GM12878 (cell line): ENCODE measurements around the gene HK1. TPM values are rescaled to one million over a fixed set of nuclear protein-coding genes. Genes with fewer than 3 reads are reported as not detected.

Experiments used
- ATF7 ChIP-seq: fragments of 450-650 bp; IDR thresholded peaks from 2 replicates; pipeline ENCODE4 v1.6.1; 2016; ENCODE audit warnings: low read depth, mild to moderate bottlenecking
- IKZF1 ChIP-seq: fragments of 450-650 bp; conservative IDR thresholded peaks from 2 replicates; pipeline ENCODE4 v1.6.1; 2017; ENCODE audit warnings: antibody characterized with exemption, mild to moderate bottlenecking
- MTA3 ChIP-seq: IDR thresholded peaks from 2 replicates; pipeline ENCODE4 v1.6.1; 2012; ENCODE audit warnings: low read length, inconsistent platforms, borderline replicate concordance
- MXI1 ChIP-seq: fragments of 150-350 bp; IDR thresholded peaks from 2 replicates; pipeline ENCODE4 v1.6.1; 2011; ENCODE audit warnings: low read depth, mild to moderate bottlenecking, inconsistent platforms, low read length, improper control_type of control experiment
- PAX5 ChIP-seq: IDR thresholded peaks from 2 replicates; pipeline ENCODE4 v1.6.1; 2011; ENCODE audit warnings: low read depth, low read length, borderline replicate concordance
- PAX8 ChIP-seq: fragments of 450-650 bp; IDR thresholded peaks from 2 replicates; pipeline ENCODE4 v1.6.1; 2017; ENCODE audit warnings: mild to moderate bottlenecking, moderate library complexity
- SPI1 ChIP-seq: IDR thresholded peaks from 2 replicates; pipeline ENCODE4 v1.6.1; 2011; ENCODE audit warnings: low read depth, mild to moderate bottlenecking, low read length, moderate library complexity, borderline replicate concordance; ENCODE audit not compliant: insufficient read depth
- SREBF2 ChIP-seq: IDR thresholded peaks from 2 replicates; pipeline ENCODE4 v1.6.1; 2012; ENCODE audit warnings: mild to moderate bottlenecking, low read length
- ZBTB33 ChIP-seq: fragments of 450-650 bp; IDR thresholded peaks from 2 replicates; pipeline ENCODE4 v1.6.1; 2017; ENCODE audit warnings: mild to moderate bottlenecking
- ZNF274 ChIP-seq: IDR thresholded peaks from one replicate; pipeline ENCODE4 v1.8.0; 2011; ENCODE audit not compliant: insufficient read length, insufficient read depth
- polyA plus RNA-seq, 11 experiments: library from polyadenylated mRNA; depleted of rRNA in 4 of 11; unstranded in 6 of 11; stranded (reverse) in 5 of 11; fragments of >200 nt; fragmentation: Nextera tagmentation in 4 of 11; fragmentation: Illumina TruSeq in 1 of 11; extraction: Ambion mirVana in 4 of 11; extraction: Trizol in 1 of 11; gene quantifications; 1 replicate in 1 of 11; 2 replicates in 10 of 11; pipeline versions ENCODE4 v1.2.1 to v1.2.3, GENCODE V29; 2011 to 2016; ENCODE audit warnings: inconsistent platforms in 2 of 11, missing spikeins in 2 of 11, low read depth in 1 of 11
- total RNA-seq, 4 experiments: library from RNA; depleted of rRNA in 3 of 4; stranded (reverse); fragments of >200 nt in 3 of 4; fragmentation: Illumina TruSeq in 1 of 4; extraction: Trizol in 1 of 4; gene quantifications; 2 replicates each; pipeline versions ENCODE4 v1.2.1 to v1.2.3, GENCODE V29; 2013 to 2021
- TF ChIP-seq, protein P1 (sequence below): IDR thresholded peaks from 2 replicates; pipeline ENCODE4 v1.6.1; 2012; ENCODE audit warnings: improper control_type of control experiment, low read depth, low read length; ENCODE audit not compliant: insufficient replicate concordance
- TF ChIP-seq, protein P2 (sequence below): fragments of 450-650 bp; conservative IDR thresholded peaks from 2 replicates; pipeline ENCODE4 v1.6.1; 2017; ENCODE audit warnings: mild to moderate bottlenecking, moderate library complexity
- TF ChIP-seq, protein P3 (sequence below): IDR thresholded peaks from 2 replicates; pipeline ENCODE4 v1.6.1; 2011; ENCODE audit warnings: low read depth, low read length, improper control_type of control experiment, borderline replicate concordance
- TF ChIP-seq, protein P4 (sequence below): fragments of 450-650 bp; IDR thresholded peaks from 2 replicates; pipeline ENCODE4 v1.6.1; 2017; ENCODE audit warnings: mild to moderate bottlenecking, moderate library complexity

Gene HK1
- total and polyA plus RNA-seq, 10 of the 15 experiments (the other 5 are each of a cell fraction or from before 2014, with no cell fraction given), result 3.4 to 77.3 (median 46.6) TPM

DNA sequence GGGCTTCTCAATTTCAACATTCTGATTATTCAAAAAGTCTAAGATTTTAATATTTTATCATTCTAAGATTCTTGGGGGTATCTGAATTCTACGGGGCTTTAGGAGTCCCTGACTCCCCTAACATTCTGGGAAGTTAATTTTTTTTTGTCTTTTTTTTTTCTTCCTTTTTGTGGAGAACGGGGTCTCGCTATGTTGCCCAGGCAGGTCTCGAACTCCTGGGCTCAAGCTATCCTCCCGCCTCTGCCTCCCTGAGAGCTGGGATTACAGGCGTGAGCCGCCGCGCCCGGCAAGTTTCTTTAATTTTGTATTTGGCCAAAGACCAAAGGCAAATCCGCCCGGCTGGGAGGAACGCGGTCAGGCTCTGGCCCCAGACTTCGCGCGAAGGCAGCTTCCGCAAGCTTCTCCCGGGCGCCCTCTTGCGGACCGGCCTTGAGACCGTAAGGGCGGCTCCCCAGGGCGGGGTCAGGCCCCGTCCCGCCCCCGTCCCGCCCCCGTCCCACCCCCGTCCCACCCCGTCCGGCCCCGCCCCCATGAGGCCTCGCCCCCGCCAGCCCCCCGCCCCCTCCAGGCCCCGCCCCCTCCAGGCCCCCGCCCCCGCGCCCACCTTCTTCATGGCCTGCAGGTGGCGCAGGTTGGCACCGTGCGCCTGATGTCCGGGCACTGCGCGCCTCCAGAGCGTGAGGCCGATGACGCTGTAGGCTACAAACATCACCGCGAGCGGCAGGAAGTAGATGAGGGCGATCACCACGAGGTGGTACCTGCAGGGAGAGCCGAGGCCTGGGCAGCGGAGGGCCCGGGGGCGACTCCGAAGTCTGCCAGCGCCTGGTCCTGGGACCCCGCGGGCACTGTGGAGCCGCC, 130.3 kb downstream of the HK1 start (continued):
- 0 out of 2 replicates have a peak, but pooled peaks have one; percentile 53 for TF ChIP-seq PAX8
- TF ChIP-seq, protein P1, sequence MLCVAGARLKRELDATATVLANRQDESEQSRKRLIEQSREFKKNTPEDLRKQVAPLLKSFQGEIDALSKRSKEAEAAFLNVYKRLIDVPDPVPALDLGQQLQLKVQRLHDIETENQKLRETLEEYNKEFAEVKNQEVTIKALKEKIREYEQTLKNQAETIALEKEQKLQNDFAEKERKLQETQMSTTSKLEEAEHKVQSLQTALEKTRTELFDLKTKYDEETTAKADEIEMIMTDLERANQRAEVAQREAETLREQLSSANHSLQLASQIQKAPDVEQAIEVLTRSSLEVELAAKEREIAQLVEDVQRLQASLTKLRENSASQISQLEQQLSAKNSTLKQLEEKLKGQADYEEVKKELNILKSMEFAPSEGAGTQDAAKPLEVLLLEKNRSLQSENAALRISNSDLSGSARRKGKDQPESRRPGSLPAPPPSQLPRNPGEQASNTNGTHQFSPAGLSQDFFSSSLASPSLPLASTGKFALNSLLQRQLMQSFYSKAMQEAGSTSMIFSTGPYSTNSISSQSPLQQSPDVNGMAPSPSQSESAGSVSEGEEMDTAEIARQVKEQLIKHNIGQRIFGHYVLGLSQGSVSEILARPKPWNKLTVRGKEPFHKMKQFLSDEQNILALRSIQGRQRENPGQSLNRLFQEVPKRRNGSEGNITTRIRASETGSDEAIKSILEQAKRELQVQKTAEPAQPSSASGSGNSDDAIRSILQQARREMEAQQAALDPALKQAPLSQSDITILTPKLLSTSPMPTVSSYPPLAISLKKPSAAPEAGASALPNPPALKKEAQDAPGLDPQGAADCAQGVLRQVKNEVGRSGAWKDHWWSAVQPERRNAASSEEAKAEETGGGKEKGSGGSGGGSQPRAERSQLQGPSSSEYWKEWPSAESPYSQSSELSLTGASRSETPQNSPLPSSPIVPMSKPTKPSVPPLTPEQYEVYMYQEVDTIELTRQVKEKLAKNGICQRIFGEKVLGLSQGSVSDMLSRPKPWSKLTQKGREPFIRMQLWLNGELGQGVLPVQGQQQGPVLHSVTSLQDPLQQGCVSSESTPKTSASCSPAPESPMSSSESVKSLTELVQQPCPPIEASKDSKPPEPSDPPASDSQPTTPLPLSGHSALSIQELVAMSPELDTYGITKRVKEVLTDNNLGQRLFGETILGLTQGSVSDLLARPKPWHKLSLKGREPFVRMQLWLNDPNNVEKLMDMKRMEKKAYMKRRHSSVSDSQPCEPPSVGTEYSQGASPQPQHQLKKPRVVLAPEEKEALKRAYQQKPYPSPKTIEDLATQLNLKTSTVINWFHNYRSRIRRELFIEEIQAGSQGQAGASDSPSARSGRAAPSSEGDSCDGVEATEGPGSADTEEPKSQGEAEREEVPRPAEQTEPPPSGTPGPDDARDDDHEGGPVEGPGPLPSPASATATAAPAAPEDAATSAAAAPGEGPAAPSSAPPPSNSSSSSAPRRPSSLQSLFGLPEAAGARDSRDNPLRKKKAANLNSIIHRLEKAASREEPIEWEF, result no peak
- TF ChIP-seq, protein P2, sequence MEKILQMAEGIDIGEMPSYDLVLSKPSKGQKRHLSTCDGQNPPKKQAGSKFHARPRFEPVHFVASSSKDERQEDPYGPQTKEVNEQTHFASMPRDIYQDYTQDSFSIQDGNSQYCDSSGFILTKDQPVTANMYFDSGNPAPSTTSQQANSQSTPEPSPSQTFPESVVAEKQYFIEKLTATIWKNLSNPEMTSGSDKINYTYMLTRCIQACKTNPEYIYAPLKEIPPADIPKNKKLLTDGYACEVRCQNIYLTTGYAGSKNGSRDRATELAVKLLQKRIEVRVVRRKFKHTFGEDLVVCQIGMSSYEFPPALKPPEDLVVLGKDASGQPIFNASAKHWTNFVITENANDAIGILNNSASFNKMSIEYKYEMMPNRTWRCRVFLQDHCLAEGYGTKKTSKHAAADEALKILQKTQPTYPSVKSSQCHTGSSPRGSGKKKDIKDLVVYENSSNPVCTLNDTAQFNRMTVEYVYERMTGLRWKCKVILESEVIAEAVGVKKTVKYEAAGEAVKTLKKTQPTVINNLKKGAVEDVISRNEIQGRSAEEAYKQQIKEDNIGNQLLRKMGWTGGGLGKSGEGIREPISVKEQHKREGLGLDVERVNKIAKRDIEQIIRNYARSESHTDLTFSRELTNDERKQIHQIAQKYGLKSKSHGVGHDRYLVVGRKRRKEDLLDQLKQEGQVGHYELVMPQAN, result 0 out of 2 replicates have a peak, but pooled peaks have one; percentile 13
- peak; percentile 59 for TF ChIP-seq IKZF1
- TF ChIP-seq ZNF274, result no peak
- no peak for TF ChIP-seq MTA3
- TF ChIP-seq, protein P3, sequence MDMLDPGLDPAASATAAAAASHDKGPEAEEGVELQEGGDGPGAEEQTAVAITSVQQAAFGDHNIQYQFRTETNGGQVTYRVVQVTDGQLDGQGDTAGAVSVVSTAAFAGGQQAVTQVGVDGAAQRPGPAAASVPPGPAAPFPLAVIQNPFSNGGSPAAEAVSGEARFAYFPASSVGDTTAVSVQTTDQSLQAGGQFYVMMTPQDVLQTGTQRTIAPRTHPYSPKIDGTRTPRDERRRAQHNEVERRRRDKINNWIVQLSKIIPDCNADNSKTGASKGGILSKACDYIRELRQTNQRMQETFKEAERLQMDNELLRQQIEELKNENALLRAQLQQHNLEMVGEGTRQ, result no peak
- TF ChIP-seq SPI1, result no peak
- 0 out of 2 replicates have a peak, but pooled peaks have one; percentile 20 for TF ChIP-seq PAX5
- TF ChIP-seq ZBTB33, result no peak
- TF ChIP-seq SREBF2, result no peak
- TF ChIP-seq ATF7, result no peak
- TF ChIP-seq MXI1, result peak; percentile 34
- TF ChIP-seq, protein P4, sequence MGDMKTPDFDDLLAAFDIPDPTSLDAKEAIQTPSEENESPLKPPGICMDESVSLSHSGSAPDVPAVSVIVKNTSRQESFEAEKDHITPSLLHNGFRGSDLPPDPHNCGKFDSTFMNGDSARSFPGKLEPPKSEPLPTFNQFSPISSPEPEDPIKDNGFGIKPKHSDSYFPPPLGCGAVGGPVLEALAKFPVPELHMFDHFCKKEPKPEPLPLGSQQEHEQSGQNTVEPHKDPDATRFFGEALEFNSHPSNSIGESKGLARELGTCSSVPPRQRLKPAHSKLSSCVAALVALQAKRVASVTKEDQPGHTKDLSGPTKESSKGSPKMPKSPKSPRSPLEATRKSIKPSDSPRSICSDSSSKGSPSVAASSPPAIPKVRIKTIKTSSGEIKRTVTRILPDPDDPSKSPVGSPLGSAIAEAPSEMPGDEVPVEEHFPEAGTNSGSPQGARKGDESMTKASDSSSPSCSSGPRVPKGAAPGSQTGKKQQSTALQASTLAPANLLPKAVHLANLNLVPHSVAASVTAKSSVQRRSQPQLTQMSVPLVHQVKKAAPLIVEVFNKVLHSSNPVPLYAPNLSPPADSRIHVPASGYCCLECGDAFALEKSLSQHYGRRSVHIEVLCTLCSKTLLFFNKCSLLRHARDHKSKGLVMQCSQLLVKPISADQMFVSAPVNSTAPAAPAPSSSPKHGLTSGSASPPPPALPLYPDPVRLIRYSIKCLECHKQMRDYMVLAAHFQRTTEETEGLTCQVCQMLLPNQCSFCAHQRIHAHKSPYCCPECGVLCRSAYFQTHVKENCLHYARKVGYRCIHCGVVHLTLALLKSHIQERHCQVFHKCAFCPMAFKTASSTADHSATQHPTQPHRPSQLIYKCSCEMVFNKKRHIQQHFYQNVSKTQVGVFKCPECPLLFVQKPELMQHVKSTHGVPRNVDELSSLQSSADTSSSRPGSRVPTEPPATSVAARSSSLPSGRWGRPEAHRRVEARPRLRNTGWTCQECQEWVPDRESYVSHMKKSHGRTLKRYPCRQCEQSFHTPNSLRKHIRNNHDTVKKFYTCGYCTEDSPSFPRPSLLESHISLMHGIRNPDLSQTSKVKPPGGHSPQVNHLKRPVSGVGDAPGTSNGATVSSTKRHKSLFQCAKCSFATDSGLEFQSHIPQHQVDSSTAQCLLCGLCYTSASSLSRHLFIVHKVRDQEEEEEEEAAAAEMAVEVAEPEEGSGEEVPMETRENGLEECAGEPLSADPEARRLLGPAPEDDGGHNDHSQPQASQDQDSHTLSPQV, result 0 out of 2 replicates have a peak, but pooled peaks have one; percentile 52
